ENCODE results near the gene LMOD3. TPM values are rescaled to one million over a fixed set of nuclear protein-coding genes. Genes with fewer than 3 reads are reported as not detected.

LMOD3 gene
- total and polyA plus RNA-seq, 9 of the 15 experiments (the other 6 are each of a cell fraction or from before 2014, with no cell fraction given): 0.03 TPM; not detected in 8

DNA sequence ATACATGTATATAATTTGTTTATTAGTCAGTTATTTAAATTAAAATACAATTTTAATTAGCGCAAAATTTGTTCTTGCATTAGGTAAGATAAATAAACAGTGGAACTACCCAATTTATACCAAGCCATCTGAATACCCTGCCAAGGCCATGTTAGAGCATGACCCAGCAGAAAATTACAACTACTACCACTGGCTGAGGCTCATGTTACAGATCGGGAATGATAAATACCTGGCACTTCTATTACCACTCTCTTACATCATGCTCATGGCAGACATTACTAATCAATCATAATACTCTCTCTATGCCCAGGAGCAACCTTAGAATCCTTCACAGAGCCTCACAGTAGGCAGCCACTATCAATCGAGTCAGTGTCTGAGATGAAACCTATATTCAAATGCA, 21.2 kb upstream of the LMOD3 start (continued):
- TF ChIP-seq ATF4 (CRISPR knock-in tag; IDR thresholded peaks at IDR 0.05) (peak; percentile 96), ARID1B (IDR thresholded peaks at IDR 0.05) (peak; percentile 54; the same call in 1 of the 2 replicates)

- H3K9me3 ChIP-seq (replicated peaks; ENCODE audit: control insufficient read depth, insufficient read depth, low read depth, low read length): no peaks in the 10 kb centered on the region
- H3K4me2 ChIP-seq (ENCODE audit: insufficient read depth, low read length): no peak overlapping the region
- 39% methylated on average over 4 of the region's 4 CpGs for WGBS (ENCODE audit: insufficient coverage, low coverage, missing lambda C conversion rate)
- TF ChIP-seq ZNF644 (tag; IDR thresholded peaks at IDR 0.05; ENCODE audit: low read depth) (0 out of 2 replicates have a peak, but pooled peaks have one; percentile 12), BRD4 (IDR thresholded peaks at IDR 0.05) (0 out of 2 replicates have a peak, but pooled peaks have one; percentile 40), SAFB2 (IDR thresholded peaks at IDR 0.05; ENCODE audit: borderline replicate concordance, low read depth, low read length, severe bottlenecking) (no peak)
- no peaks in the 10 kb centered on the region for H3K9me1 ChIP-seq (ENCODE audit: control insufficient read depth, insufficient read depth, low read length)
- CTCF ChIA-PET (ENCODE audit: low intra/inter-chr PET ratio): no interaction called here
- no peaks in the 10 kb centered on the region; a peak in 1 of 5 replicates for H3K27me3 ChIP-seq (ENCODE audit: control insufficient read depth in 2 of 2, insufficient read depth in 2 of 2, low read length in 2 of 2)
- peak overlapping the region; percentile 23; the same call in 1 of the 3 replicates for H3K27ac ChIP-seq (ENCODE audit: extremely low read depth, low read depth, low read length)
- DNase-seq (ENCODE audit: extremely low read depth in 1 of 4, low spot score in 3 of 4): no peak
- peaks cover 0 to 27% of the 10 kb centered on the region in 2 experiments; a peak in 2 of 5 replicates for H3K4me1 ChIP-seq (replicated peaks in 1 of 2; ENCODE audit: control insufficient read depth in 2 of 2, insufficient read depth in 2 of 2, low read length in 2 of 2)
- POLR2A ChIA-PET: no interaction called here
- no peaks in the 10 kb centered on the region for H3K79me2 ChIP-seq (ENCODE audit: control insufficient read depth, insufficient read depth, low read length)
- intact Hi-C loops (cut with micrococcal nuclease): no loop called here
- ATAC-seq: no peak
- H4K20me1 ChIP-seq (replicated peaks; ENCODE audit: control insufficient read depth, insufficient read depth, low read length): no peaks in the 10 kb centered on the region
- FAIRE-seq: no peak
- in situ Hi-C loops (cut with MboI): no loop called here
- BruUV-seq (replicated peaks): no TSS peak
- no peak overlapping the region for H3K9ac ChIP-seq (ENCODE audit: insufficient read depth in 1 of 2, low read depth in 2 of 2, low read length in 2 of 2)
- no peak overlapping the region for H2AFZ ChIP-seq (ENCODE audit: low read depth, low read length)
- H3K36me3 ChIP-seq (ENCODE audit: control insufficient read depth, insufficient read depth, low read length): no peaks in the 10 kb centered on the region
- H3K4me3 ChIP-seq: no peak overlapping the region
These were observed 20.5 kb upstream of the LMOD3 start for GRCh38 chr3:69142797-69143454.

All from K562 (cell line).